GM19099 (cell line): Measurements from ENCODE around the gene CFL1.
A peak's percentile ranks its signal among the peaks of the same experiment; 100 is the strongest.

Source experiments
- POLR2A ChIP-seq: IDR thresholded peaks from 3 replicates; pipeline ENCODE4 v1.6.1; 2011; ENCODE audit warnings: low read depth; ENCODE audit not compliant: insufficient read length; ENCODE audit errors: extremely low read depth

CFL1 gene

GRCh38 chr11:65882120-65883057 lies 24.4 kb upstream of the CFL1 start:
- TF ChIP-seq POLR2A = no peak

- TF ChIP-seq POLR2A = no peak
These were observed 23.0 kb upstream of the CFL1 start for GRCh38 chr11:65880844-65881421.

DNA sequence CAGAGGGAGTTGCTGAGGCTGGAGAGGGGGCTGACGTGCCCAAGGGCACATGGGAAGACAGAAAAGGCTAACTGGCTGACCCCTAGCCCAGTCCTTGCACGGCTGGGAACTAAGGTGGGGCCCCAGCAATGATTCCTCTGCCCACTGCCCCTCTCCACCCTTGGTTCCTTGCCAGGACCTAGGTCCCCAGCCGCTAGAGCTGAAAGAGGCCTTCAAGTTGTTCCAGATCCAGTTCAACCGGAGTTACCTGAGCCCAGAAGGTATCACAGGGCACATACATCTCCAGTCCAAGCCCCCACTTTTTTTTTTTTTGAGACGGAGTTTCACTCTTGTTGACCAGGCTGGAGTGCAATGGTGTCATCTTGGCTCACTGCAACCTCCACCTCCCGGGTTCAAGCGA lies 22.0 kb upstream of the CFL1 start:
- TF ChIP-seq POLR2A = no peak

DNA sequence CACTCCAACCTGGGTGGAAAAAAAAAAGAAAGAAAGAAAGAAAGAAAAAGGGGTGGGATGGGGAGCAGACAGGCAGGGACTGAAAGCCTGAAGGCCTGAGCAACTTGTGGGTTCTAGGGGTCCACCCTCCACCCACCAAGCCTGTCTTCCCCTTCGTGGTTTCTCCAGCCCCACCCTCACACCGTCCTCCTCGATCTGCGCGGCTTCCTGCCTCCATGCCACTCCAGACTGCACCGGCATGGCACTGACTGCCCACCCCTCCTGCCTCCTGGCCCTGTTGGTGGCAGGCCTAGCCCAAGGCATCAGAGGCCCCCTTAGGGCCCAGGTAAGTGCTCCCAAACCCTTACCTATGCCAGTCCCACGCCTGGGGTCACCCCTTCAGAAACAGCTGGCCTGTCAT lies 21.6 kb upstream of the CFL1 start, which contains the start of gene CTSW:
CTSW (plus strand) TSS at position 221 of the 400 bp plus-strand sequence; CDS start at position 239, 18 bp downstream.
- no peak for TF ChIP-seq POLR2A

- peak; percentile 81 for TF ChIP-seq POLR2A
These were observed 15.6 kb upstream of the CFL1 start for GRCh38 chr11:65873318-65874156.

DNA sequence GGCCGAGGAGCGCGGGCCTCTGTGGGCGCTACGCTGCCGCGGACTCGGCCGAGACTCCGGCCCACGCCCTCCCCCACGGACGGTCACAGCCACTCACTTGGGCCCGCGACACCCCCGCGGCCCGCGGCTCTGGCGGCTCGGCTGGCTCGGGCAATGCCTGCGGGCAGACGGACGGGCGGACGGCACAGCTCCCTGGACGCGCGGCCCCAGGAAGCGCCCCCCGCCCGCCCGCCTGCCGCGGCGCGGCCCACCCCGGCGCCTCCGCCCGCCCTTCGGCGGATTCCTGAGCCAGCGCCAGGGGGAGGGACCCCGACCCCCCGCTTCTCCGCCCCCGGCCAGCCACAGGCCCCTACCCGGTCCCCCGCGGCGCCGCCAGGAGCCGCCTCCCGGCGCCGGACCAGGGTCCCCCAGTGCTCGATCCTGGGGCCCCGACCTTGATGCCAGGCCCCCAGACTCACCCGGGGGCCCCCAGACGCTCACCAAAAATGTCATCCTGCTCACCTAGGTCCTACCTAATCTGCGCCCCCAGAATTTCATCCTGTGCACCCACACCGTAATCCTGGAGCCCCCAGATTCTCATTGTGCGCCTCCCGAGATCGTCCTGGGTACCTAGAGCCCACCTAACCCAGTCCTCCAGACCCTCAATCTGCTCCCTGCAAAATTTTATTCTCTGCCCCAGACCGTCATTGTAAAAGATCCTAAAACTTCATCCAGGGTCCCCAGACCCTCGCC lies 14.8 kb upstream of the CFL1 start, which contains the start of gene EFEMP2:
EFEMP2 (minus strand) TSS at position 215 of the 732 bp plus-strand sequence. CDS start 446 bp downstream, outside the sequence.
- TF ChIP-seq POLR2A = no peak

DNA sequence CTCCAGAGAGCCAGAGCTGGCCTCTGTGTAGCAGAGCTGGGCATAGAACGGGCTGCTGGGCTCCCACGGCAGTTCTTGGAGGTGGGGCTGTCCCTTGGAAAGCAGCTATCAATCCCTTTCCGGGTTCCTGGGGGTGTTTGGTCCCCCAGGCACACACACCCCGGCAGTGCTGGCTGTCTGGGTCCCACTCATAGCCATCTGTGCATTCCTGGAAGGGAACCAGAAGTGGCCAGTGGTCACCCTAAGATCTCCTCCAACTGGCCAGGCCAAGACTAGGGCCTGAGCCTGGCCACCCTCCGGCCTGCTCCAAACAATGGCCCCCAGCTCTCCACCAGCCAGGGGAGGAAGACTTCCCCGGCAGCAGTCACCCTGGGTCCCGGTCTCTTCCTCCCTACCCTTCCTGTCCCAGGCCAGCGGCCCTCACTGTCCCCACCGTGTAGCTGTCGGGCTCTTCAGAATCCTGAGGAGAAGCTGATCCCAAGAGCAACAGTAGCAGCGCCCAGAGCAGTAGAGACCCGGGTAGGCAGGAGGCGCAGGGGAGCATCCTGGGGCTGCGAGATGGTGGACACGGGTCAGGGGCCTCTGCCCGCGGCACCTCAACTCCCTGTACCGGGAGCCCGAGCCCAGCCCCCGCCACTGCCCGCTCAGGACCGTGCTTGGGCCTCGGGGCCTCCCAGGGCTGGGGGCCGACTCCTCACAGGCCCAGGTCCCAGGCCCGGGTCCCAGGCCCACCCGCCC lies 14.0 kb upstream of the CFL1 start:
- no peak for TF ChIP-seq POLR2A

- no peak for TF ChIP-seq POLR2A
These were observed 13.0 kb upstream of the CFL1 start for GRCh38 chr11:65870706-65871681.

- TF ChIP-seq POLR2A = no peak
These were observed 12.3 kb upstream of the CFL1 start for GRCh38 chr11:65870307-65870658.

GRCh38 chr11:65869643-65870306 lies 11.8 kb upstream of the CFL1 start:
- TF ChIP-seq POLR2A = no peak

DNA sequence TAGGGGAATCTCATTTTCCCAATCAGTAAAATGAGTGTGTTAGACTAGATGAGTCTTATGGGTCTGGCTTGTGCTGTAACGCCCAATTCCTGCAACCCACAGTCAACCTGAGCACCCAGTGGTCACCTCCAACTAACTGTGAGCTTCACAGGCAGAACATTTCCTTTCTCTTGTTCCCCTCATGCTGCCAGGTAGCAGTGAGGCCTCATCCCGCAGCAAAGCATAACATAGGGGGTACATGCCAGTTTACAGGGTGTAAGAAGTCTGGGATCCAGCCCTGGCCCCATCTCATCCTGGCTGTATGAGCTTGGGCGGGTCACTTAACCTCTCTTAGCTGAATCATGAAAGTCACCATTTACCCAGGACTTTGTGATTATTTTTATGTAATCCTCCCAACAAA lies 10.9 kb upstream of the CFL1 start:
- TF ChIP-seq POLR2A = no peak

GRCh38 chr11:65868076-65868667 lies 10.2 kb upstream of the CFL1 start:
- no peak for TF ChIP-seq POLR2A
